ENCODE data around the gene RNF224. TPM values are rescaled to one million over a fixed set of nuclear protein-coding genes. Genes with fewer than 3 reads are reported as not detected.
"Not testable (repeated sequence)": the region's sequence is repeated elsewhere in the genome, so short reads cannot be mapped to it uniquely, and the experiment has no call there.

The RNF224 gene
- total RNA-seq, 1 donor from 2014 or later = not detected

GRCh38 chr9:137262173-137262908 is 35.0 kb downstream of the RNF224 start:
- not testable (repeated sequence) for H3K9ac ChIP-seq (ENCODE audit: low read length); H3K4me2 ChIP-seq (ENCODE audit: low read length); H3K27me3 Mint-ChIP-seq (ENCODE audit: low read depth, unreplicated experiment); H3K27me3 ChIP-seq (ENCODE audit: insufficient read depth, low read length); FAIRE-seq; H2AFZ ChIP-seq (ENCODE audit: low read depth, low read length); H3K4me1 ChIP-seq (ENCODE audit: insufficient read depth, low read length); H3K27ac Mint-ChIP-seq (ENCODE audit: unreplicated experiment); H3K36me3 Mint-ChIP-seq (ENCODE audit: low read depth, unreplicated experiment); H3K9me3 ChIP-seq (ENCODE audit: insufficient read depth, low read depth, low read length); H3K9me3 Mint-ChIP-seq (ENCODE audit: unreplicated experiment); H3K4me3 ChIP-seq (ENCODE audit: insufficient read depth, low read depth, low read length); H3K27ac ChIP-seq (ENCODE audit: low read depth, low read length); H3K36me3 ChIP-seq (ENCODE audit: insufficient read depth, low read length); H3K4me1 Mint-ChIP-seq (ENCODE audit: low read depth, unreplicated experiment); H3K4me3 Mint-ChIP-seq (ENCODE audit: unreplicated experiment)
- peaks cover 15% of the 10 kb centered on the region for H4K20me1 ChIP-seq (ENCODE audit: insufficient read depth, low read length)
- DNase-seq (ENCODE audit: low read depth) = peak; percentile 39
- H3K79me2 ChIP-seq (ENCODE audit: insufficient read depth, low read length) = peaks cover 28% of the 10 kb centered on the region
- TF ChIP-seq CTCF (IDR thresholded peaks at IDR 0.05; ENCODE audit: insufficient read depth, low read depth, low read length) = peak; percentile 33

- Histone ChIP-seq H3K79me2 (ENCODE audit: insufficient read depth, low read length) (peaks cover 25% of the 10 kb centered on the region), H4K20me1 (ENCODE audit: insufficient read depth, low read length) (peaks cover 18% of the 10 kb centered on the region), H3K27me3 (ENCODE audit: insufficient read depth, low read length) (no peaks in the 10 kb centered on the region), H3K4me2 (ENCODE audit: low read length) (no peak overlapping the region), H3K9ac (ENCODE audit: low read length) (no peak overlapping the region), H3K4me3 (ENCODE audit: insufficient read depth, low read depth, low read length) (no peak overlapping the region), H3K9me3 (ENCODE audit: insufficient read depth, low read depth, low read length) (no peaks in the 10 kb centered on the region), H2AFZ (ENCODE audit: low read depth, low read length) (no peak overlapping the region), H3K27ac (ENCODE audit: low read depth, low read length) (no peak overlapping the region), H3K4me1 (ENCODE audit: insufficient read depth, low read length) (peaks cover 3% of the 10 kb centered on the region), H3K36me3 (ENCODE audit: insufficient read depth, low read length) (peaks cover 9% of the 10 kb centered on the region)
- no peaks in the 10 kb centered on the region for H3K9me3 Mint-ChIP-seq (ENCODE audit: unreplicated experiment)
- no peak for DNase-seq (ENCODE audit: low read depth)
- H3K27ac Mint-ChIP-seq (ENCODE audit: unreplicated experiment) = no peak overlapping the region
- FAIRE-seq = no peak
- no peaks in the 10 kb centered on the region for H3K27me3 Mint-ChIP-seq (ENCODE audit: low read depth, unreplicated experiment)
- H3K4me1 Mint-ChIP-seq (ENCODE audit: low read depth, unreplicated experiment) = peaks cover 3% of the 10 kb centered on the region
- H3K36me3 Mint-ChIP-seq (ENCODE audit: low read depth, unreplicated experiment) = peaks cover 6% of the 10 kb centered on the region
- no peak overlapping the region for H3K4me3 Mint-ChIP-seq (ENCODE audit: unreplicated experiment)
- no peak for TF ChIP-seq CTCF (IDR thresholded peaks at IDR 0.05; ENCODE audit: insufficient read depth, low read depth, low read length)
- TF ChIP-seq EZH2 (IDR thresholded peaks at IDR 0.05; ENCODE audit: insufficient read depth, low read length) = no peak
These were observed 35.6 kb downstream of the RNF224 start for GRCh38 chr9:137262909-137263285.

- Mint-ChIP-seq H3K9me3 (ENCODE audit: unreplicated experiment) (no peaks in the 10 kb centered on the region), H3K27ac (ENCODE audit: unreplicated experiment) (no peak overlapping the region), H3K27me3 (ENCODE audit: low read depth, unreplicated experiment) (no peaks in the 10 kb centered on the region), H3K4me3 (ENCODE audit: unreplicated experiment) (no peak overlapping the region), H3K36me3 (ENCODE audit: low read depth, unreplicated experiment) (peaks cover 9% of the 10 kb centered on the region), H3K4me1 (ENCODE audit: low read depth, unreplicated experiment) (peaks cover 3% of the 10 kb centered on the region)
- Histone ChIP-seq H3K9me3 (ENCODE audit: insufficient read depth, low read depth, low read length) (no peaks in the 10 kb centered on the region), H2AFZ (ENCODE audit: low read depth, low read length) (no peak overlapping the region), H4K20me1 (ENCODE audit: insufficient read depth, low read length) (peaks cover 20% of the 10 kb centered on the region), H3K4me2 (ENCODE audit: low read length) (no peak overlapping the region), H3K27me3 (ENCODE audit: insufficient read depth, low read length) (no peaks in the 10 kb centered on the region), H3K36me3 (ENCODE audit: insufficient read depth, low read length) (peaks cover 9% of the 10 kb centered on the region), H3K27ac (ENCODE audit: low read depth, low read length) (no peak overlapping the region), H3K79me2 (ENCODE audit: insufficient read depth, low read length) (peaks cover 21% of the 10 kb centered on the region), H3K4me3 (ENCODE audit: insufficient read depth, low read depth, low read length) (no peak overlapping the region), H3K9ac (ENCODE audit: low read length) (no peak overlapping the region), H3K4me1 (ENCODE audit: insufficient read depth, low read length) (peaks cover 4% of the 10 kb centered on the region)
- DNase-seq (ENCODE audit: low read depth) (no peak), FAIRE-seq (no peak)
- no peak for TF ChIP-seq CTCF (IDR thresholded peaks at IDR 0.05; ENCODE audit: insufficient read depth, low read depth, low read length)
- no peak for TF ChIP-seq EZH2 (IDR thresholded peaks at IDR 0.05; ENCODE audit: insufficient read depth, low read length)
These were observed 36.2 kb downstream of the RNF224 start for GRCh38 chr9:137263506-137263905.
